HUDEP-2 (cell line): Measurements from ENCODE around the gene SSTR4.
A peak's percentile ranks its signal among the peaks of the same experiment; 100 is the strongest.
"Not testable (repeated sequence)": the region's sequence is repeated elsewhere in the genome, so short reads cannot be mapped to it uniquely, and the experiment has no call there.

Experiments
- DNase-seq, 76 experiments: peaks; one replicate each; lab custom pipeline; 2025; ENCODE audit not compliant: unreplicated experiment in 76 of 76; lab: John Stamatoyannopoulos, UW

The SSTR4 gene

DNA sequence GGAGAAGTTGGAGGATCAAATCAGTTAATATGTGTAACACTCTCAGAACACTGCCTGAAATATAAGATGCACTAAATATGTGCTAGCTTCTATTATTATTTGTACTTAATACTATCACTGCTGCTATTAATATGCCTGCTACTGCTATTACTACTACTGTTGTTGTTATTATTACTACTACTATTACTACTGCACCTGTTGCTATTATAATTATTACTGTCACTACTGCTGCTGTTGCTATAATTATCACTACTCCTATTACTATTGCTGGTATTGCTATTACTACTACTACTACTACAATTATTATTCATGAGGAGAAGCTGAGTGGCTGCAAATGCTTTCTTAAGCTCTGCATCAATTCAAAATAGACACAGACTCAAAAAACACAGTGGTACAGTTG, 16.7 kb upstream of the SSTR4 start:
- DNase-seq = no peak

GRCh38 chr20:23018941-23019340, 16.2 kb upstream of the SSTR4 start:
- no peak for DNase-seq

DNA sequence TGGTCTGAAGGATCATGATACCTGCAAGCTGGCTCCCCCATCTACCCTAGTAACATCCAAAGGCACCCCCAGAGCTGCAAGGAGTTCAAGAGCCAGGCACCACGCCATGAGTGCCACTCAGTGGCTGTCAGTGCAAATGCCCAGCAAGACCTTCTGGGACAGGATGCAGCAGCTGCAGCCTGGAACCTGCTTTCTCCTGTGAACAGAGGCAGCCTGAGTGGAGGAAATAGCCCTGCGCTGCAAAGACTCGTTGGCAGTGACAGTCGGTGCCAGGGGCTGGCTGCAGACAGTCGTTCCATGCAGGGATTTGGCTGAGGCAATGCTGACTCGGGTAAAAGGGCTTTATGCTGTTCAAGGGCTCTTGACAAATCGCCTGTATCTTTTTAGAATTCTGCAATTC, 15.7 kb upstream of the SSTR4 start:
- DNase-seq = no peak

- no peak for DNase-seq
Measured at GRCh38 chr20:23020230-23021018, 14.7 kb upstream of the SSTR4 start.

DNA sequence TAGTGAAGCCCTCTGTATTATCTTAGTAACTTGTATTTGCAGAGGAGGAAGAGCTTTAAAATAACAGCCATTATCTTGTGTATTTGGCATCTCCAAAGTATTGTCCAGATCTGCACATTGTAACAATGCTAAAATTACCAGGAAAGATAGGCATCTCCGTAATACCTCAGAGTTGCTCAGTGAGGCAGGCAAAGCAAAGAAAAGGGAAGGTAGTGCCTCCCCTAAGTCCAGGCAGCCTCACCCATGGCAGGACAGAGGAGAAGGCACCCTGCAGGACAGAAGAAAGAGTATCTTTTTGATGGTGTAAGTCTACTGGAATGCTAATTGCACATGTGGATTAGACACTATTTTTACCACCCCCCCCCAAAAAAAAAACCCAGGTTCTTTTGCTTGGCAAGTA, 13.6 kb upstream of the SSTR4 start:
- no peak for DNase-seq

DNA sequence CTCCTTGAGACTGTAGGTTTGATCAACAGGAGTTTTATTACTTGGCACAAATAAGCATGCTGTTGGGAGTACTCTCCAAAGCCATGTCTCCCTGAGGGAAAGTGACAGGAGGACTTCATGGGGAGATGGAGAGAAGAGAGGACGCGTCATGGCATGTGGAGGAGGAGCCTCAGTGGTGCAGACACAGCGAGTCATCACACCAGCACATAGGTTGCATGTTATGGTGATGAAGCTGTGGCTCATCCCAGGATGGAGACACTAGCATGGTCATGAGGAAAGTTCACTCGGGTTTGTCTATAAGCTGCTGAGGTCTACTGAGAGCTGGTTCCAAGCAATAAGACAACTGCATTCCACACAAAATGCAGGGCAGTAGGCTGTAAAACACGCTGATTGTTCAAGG, 13.2 kb upstream of the SSTR4 start:
- no peak for DNase-seq

- DNase-seq = no peak
Measured at GRCh38 chr20:23022849-23023248, 12.3 kb upstream of the SSTR4 start.

DNA sequence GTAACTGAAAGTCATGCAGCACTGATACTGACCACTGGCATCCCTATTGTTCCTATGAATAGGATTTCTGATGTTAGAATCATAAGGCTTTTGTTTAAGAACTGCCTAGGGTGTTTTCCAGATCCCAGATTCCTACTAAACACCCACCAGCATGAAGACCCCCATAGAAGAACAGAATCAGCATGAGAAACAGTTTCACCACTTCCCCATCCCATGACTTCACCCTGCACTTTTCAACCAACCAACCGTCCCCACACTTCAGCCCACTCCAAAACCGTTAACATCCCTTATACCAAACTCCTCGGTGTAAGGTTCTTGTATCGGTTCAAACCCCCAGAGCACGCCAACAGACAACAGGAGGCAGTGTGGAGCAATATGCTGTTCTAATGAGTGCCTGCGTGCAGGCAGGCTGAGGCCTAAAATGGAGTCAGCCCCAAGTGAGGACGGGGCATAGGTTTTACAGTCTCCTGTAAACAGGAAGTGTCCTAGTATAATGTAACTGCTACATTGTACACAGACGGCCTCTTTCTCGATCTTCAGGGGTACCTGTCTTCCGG, 11.4 kb upstream of the SSTR4 start:
- peak in 1 of 76 experiments; percentile 1 for DNase-seq

DNA sequence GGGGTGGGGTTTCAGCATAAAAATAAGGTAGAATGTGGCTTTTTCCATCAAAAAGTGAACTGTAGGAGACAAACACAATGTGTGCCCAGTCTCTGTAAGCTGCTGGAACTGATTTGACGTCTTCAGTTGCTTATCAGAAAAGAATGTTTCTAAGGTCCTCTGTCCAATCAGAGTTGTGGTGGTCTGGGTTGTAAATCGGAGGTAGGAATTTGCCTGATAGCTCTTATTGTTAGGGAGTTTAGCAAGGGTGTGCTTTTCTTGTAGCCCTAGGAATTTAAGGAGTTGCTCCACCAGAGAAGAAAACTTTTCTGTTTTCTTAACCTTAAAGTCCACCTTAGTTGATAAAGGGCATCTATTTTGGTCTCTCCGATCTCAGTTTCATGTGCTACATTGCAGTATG, 10.4 kb upstream of the SSTR4 start:
- DNase-seq = no peak

- DNase-seq = not testable (repeated sequence)
Measured at GRCh38 chr20:23025503-23025902, 9.6 kb upstream of the SSTR4 start.

GRCh38 chr20:23027721-23028120, 7.4 kb upstream of the SSTR4 start:
- DNase-seq = no peak

GRCh38 chr20:23028392-23028791, 6.7 kb upstream of the SSTR4 start:
- no peak for DNase-seq

DNA sequence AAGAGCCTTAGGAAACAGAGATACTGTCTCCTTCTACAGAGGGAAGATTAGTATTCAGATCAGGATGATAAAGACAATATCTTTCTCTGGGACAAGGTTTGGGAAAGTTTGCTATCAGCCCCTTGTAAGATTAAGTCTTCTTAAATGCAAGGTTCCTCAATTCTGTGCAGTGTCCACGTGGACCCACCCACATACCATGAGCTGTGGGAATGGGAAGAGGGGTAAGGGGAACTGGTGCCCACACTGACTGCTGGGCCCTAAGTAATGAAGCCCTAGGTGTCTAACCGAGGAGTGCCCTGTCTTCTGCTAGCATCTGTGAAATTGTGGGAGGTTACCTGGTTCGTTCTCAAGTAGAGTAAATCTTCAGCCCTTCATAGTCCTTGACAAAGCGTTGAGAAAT, 5.8 kb upstream of the SSTR4 start:
- no peak for DNase-seq

DNA sequence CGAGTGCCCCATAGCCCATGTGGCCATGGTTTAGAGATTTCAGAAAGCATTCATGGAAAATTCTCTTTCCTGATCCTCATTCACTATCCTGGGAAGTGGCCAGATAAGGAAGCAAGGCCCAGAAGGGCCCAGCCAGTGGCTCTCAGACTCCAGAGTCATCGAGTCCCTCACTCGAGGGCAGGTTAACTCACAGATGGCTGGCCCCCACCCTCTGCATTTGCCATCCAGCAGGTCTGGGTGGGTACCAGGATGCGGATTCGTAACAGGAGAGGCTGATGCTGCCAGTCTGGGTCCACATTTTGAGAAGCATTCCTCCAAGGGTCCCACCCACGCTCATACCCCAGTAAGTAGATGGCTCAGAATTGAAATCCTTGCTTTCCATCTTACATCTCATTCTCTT, 3.8 kb upstream of the SSTR4 start:
- no peak for DNase-seq

DNA sequence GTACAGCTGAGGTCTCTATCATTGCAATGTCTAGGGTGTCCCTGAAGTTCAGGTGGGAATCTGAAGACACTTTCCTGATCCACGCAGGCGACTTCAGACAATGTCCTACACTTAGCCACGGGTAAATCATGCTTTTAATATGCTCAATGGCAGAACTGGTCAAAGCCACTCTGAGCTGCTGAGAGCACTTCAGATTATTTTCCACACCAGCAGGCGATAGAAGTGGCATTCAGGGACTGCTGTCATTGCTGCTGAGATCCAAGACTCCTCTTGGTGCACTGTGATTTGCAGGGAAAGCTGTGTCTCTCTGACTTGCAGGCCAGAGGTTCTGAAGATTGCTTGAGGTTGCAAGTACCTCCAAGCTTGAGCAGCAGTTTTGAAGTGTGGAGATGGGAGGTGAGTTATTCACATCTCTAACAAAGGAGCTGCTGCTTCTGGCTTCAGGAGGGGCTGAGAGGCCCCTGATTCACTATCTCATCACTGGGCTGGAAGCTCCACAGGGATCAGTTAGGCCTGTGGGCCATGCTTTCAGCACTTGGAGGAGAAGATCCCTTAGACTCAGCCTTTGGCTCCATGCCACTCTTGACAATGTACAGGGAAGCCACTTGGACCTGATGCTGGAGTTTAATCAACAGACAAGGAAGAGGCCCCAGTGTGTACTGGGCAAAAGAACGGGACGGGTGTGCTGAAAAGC, 2.9 kb upstream of the SSTR4 start:
- DNase-seq = no peak

DNA sequence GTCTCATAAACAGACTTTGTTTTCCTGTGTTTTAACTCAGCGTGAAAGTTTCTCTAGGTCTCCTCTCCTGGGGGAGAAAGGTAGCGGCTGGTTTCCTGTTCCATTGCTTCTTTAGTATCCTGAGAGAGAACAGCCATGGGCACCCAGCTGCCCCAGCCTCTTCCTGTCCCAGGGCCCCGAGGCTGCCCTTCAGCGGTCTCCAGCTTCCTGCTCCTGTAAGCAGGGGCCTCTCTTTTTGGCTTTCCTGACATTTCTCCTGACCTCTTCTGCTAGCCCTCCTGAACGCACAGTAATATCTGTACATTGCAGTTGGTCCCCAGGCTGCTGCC, 2.4 kb upstream of the SSTR4 start:
- DNase-seq = no peak

GRCh38 chr20:23033918-23034317, 1.2 kb upstream of the SSTR4 start:
- DNase-seq = no peak

- DNase-seq = no peak
Measured at GRCh38 chr20:23035731-23036130, 619 bp downstream of the SSTR4 start.

GRCh38 chr20:23036371-23036770, 1.3 kb downstream of the SSTR4 start:
- DNase-seq = no peak

DNA sequence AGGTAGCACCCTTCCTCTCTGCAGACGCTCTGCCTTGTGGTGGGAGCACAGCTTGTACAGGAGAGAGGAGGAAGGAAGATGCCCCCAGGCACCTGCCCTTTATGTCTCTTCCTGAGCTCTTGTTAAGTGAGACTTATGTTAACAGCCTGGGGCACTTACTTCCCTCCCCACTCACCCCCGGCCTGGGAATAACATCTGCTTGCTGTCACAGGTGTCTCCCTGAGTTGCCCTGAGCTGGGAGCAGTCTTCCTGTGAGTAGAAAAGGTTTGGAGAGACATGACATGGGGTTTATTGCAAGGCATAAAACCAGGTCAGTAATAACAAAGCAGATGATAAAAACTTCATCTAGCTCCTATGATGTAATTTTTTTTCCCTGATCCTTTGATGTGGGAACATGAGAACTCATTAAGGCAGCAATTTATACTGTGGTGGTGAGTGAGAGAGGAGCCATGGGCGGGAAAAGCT, 1.9 kb downstream of the SSTR4 start:
- no peak for DNase-seq

DNA sequence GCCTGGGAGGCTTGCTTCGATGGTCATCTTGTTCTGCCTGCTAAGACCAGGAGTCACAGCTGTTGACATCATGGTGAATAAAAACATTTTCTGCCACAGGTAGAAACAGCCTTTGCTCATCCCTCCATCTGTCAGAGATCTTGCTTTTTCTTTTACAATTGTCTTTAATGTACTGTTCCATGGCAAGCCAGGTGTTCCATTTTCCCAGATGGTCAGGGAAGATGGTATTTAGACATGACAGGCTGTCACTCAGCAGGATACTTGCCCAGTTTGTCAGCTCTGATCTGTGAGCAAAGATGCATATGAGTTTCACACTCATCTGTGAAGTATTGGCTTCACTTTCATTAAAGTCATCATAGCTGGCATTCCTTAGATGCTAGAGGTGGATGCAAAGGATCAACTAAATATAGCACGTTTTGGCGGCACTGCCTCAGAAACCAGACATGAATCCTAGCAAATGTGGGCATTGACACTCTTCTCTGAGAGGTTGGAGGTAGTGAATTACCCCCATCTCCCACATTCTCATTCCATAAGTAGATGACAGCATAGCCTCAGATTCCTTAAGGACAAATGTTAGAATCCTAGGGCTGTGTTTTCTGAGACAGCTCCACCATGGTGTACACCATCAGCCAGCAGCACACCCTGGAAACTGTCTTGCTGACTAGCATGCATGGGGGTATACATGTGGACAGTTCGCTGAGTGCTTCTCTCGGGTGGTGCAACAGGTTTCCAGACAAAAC, 4.2 kb downstream of the SSTR4 start:
- no peak for DNase-seq
